GM19238 (cell line): ENCODE data around the gene NOXO1.
A peak's percentile ranks its signal among the peaks of the same experiment; 100 is the strongest.
"Not testable (repeated sequence)": the region's sequence is repeated elsewhere in the genome, so short reads cannot be mapped to it uniquely, and the experiment has no call there.

ENCODE experiments used
- DNase-seq: peaks from one replicate; pipeline ENCODE4 v3.0.0; 2011; ENCODE audit warnings: low spot score; ENCODE audit not compliant: insufficient read length

The NOXO1 gene

DNA sequence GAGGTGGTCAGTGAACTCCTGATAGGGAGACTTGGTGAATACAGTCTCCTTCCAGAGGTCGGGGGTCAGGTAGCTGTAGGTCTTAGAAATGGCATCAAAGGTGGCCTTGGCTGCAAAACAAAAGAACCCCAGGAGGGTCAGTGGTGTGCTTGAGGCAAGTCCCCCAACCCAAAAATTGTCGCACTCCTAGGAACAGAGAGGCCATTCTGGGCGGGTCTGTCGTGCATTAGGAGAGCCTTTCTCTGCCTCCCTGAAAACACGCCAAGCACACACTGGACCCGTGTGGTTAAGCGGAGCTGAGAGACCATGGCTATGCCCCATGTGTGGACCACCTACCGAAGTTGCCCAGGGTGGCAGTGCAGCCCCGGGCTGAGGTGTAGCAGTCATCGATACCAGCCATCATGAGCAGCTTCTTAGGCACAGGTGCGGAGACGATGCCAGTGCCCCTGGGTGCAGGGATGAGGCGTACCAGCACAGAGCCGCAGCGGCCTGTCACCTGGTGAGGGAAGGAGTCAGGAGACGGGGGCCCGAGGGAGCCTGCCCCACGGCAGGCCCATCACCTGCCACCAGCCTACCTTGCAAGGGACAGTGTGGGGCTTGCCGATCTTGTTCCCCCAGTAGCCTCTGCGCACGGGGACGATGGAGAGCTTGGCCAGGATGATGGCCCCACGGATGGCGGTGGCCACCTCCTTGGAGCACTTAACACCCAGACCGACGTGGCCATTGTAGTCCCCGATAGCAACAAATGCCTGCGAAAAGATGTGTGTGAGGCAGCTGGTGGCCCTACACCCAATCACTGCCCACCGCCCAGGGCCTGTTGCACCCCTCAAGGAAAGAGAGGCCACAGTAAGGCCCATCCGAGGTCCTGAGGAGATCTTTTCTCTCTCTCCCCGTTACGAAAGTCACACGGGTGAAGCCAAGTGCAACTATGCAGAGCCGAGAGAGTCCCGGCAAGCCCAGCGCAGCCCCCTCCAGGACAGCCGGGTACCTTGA is 18.8 kb downstream of the NOXO1 start:
- not testable (repeated sequence) for DNase-seq

DNA sequence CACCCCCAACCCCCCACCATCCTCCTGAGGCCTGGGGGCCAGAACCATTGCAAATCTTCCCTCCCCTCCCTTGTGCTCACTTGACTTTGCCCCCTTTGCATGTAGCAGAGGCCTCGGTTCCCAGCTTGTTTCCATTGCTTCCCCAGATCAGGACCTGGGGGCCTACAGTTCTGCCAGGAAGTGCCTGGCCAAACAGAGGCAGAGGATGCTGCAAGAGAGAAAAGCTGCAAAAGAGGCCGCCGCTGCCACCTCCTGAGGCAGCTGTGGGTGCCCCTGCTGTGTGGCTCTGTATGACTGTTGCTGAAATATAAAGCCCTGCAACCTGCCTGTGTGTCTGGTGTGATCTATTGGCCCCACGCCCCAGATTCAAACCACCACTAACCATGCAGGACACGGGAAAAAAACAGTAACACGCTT is 19.6 kb downstream of the NOXO1 start:
- DNase-seq = no peak

DNA sequence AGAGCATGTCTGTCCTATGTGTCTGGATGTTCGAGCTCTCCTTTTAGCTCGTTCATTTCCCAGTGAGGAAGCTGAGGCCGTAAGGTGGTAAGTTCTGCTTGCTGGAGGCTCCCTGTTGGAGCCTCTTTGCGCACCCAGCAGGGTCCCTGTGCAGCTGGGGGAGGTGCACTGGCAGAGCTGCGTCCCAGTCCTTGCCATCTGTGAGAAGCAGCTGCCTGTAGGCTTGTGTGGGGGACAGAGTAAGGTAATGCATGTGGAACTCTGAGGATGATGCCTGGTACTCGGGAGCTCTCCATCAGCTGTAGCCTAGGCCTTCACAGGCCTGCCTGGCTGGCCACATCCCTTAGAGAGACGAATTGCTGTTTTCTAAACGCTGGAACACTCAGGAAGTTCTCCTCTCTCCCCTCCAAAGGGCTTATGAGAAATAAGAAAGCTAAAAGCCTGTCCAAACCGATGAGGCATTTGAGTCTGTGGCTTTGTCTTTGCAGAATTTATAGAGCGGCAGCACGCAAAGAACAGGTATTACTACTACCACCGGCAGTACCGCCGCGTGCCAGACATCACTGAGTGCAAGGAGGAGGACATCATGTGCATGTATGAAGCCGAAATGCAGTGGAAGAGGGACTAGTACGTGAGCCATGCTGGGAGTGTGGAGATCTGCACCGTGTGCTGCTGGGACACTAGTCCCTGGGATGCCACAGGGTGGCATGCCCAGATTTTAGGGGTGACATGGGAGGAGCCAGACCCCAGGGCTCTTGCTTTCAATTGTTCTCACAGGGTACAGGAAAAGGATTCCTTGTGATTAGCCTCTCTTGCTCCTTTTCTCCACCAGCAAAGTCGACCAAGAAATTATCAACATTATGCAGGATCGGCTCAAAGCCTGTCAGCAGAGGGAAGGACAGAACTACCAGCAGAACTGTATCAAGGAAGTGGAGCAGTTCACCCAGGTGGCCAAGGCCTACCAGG is 20.3 kb downstream of the NOXO1 start:
- no peak for DNase-seq

DNA sequence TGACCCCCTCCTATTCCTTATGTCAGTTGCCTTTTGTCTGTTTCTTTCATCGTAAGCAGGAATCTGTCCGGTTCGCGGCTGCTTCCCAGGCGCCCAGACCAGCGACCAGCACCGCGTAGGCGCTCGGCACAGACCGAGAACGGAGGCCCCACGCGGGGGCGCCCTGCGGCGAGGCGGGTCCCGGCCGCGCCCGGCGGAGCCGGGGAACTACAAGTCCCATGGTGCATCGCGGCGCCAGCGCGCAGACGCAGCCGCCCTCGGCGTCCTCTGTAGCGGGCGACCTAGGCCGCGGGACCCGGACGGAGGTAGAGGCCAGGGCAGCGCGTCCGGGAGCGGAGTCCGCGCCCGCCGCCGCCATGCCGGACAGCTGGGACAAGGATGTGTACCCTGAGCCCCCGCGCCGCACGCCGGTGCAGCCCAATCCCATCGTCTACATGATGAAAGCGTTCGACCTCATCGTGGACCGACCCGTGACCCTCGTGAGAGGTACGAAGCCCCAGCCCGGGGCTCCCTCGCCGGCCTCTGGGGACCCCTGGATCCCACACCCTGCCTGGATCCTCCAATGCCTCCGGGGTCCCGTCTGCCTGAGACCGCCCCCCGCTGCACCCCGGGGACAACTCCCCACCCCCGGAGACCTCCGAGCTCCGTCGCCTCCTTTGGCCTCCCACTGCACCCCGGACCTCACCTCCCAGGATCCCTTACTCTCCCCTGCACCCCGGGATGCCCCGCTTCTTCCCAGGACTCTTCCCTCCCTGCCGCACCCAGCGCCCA is 21.8 kb downstream of the NOXO1 start, which contains the start of gene NDUFB10:
Gene NDUFB10 (plus strand): TSS at position 270 of the 771 bp plus-strand sequence. CDS start 87 bp downstream, at position 357.
- DNase-seq = peak; percentile 89

DNA sequence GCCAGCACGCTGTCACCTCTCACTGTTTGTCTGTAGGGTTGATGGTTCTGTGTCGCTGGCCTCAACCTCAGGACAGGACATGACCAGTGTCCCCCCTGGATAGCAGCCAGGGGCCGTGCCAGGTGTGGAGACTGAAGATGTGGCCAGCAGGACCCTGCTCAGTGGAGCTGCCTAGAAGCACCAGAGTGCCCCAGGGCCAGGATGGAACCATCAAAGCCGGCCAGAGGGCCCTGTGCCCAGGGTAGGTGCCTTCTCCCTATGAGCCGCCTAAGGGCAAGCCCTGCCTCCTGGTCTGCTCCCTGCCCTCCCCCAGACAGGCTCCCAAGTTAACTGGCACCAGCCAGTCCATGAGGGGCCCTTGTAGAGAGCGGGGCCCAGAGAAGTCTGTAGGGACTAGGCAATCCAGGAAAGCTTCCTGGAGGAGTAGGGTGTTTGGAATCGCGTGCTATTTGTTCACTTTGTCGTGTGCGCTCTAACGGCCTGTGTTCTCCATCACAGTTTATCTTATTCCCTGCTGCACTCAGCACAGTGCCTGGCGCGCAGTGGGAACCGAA is 22.5 kb downstream of the NOXO1 start:
- DNase-seq = no peak

DNA sequence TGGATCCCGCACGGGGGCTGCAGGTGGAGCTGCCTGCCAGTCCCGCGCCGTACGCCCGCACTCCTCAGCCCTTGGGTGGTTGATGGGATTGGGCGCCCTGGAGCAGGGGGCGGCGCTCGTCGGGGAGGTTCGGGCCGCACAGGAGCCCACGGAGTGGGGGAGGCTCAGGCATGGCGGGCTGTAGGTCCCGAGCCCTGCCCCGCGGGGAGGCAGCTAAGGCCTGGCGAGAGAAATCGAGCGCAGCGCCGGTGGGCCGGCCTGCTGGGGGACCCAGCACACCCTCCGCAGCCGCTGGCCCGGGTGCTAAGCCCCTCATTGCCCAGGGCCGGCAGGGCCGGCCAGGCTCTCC is 23.2 kb downstream of the NOXO1 start:
- DNase-seq = not testable (repeated sequence)

DNA sequence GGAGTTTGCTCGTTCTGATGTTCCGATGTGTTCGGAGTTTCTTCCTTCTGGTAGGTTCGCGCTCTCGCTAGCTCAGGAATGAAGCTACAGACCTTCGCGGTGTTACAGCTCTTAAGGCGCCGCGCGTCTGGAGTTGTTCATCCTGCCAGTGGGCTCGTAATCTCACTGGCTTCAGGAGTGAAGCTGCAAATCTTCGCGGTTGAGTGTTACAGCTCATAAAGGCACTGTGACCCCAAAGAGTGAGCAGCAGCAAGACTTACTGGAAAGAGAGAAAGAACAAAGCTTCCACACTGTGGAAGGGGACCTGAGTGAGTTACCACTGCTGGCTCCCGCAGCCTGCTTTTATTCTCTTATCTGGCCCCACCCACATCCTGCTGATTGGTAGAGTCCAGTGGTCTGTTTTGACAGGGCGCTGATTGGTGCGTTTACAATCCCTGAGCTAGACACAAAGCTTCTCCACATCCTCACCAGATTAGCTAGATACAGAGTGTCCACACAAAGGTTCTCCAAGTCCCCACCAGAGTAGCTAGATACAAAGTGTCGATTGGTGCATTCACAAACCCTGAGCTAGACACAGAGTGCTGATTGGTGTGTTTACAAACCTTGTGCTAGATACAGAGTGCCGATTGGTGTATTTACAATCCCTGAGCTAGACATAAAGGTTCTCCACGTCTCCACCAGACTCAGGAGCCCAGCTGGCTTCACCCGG is 23.7 kb downstream of the NOXO1 start:
- DNase-seq = not testable (repeated sequence)

DNA sequence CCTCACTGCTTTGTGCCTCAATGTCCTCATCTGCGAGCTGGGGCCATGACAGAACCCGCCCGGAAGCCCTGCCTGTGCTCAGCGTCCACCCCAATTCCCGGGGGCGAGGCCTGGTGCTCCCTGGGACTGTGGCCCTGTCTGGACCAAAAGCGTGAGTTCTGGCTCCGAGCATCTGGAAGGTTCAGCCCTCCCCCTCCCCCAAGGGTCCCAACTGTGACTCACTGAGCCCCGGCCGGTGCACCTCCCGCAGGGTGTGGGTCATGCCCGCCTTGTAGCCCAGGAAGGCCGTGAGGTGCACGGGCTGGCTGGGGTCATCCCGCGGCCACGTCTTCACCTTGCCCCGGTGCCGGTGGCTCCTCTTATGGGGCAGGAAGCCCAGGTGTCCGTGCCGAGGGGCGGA is 27.5 kb downstream of the NOXO1 start:
- DNase-seq = no peak

DNA sequence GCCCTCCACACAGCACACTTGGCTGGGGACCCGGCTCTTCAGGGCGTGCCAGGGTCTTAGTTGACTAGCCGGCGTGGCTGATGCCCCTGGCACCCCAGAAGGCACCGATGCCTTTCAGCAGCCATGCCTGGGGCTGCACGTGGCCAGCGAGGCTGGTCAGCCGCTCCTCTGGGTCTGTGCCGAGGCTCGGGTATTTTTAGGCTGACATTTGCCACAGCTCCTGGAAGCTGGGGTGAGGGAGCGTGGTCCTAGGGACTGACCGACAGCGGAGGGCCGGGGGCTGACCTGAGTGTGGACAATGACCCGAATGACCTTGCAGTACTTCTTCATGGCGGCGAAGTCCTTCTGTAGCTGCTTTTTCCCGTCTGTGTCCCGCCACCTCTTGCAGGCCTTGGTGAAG is 30.7 kb downstream of the NOXO1 start:
- no peak for DNase-seq

DNA sequence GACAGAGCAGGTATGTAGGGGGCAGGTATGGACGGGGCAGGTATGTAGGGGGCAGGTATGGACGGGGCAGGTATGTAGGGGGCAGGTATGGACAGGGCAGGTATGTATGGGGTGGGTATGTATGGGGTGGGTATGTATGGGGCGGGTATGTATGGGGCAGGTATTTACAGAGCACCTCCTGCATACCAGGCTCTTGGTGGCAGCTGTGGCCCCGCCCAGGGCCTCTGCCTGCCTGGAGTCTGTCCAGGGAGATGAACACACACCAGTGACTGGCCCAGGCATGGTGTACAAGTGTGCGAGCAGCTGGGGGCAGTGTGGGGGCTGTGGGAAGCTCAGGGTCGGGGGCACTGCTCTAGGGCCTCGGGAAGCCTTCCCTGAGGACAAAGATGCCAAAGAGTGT is 31.2 kb downstream of the NOXO1 start:
- no peak for DNase-seq

DNA sequence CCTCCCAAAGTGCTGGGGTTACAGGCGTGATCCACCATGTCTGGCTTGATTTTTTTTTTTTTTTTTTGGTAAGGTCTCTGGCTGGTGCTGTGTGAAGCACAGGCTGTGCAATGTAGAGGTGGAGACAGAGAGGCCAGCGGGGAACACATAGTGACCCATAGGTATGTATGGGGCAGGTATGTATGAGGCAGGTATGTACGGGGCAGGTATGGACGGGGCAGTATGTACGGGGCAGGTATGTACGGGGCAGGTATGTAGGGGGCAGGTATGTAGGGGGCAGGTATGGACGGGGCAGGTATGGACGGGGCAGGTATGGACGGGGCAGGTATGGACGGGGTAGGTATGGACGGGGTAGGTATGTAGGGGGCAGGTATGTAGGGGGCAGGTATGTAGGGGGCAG is 31.8 kb downstream of the NOXO1 start:
- DNase-seq = no peak

DNA sequence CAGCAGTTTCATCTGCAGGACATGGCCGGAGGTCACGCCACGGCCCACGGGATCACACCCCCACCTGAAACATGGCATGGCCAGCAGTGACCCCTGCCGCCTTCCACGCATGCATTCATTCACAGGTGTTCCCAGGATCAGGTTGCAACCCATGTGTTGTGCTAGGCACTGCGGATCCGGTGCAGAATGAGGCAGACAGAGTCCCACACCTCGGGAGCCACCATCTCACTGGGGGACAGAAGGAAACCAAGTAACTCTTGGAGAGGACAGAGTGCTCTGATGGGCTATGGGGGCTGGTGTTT is 33.9 kb downstream of the NOXO1 start:
- DNase-seq = no peak

DNA sequence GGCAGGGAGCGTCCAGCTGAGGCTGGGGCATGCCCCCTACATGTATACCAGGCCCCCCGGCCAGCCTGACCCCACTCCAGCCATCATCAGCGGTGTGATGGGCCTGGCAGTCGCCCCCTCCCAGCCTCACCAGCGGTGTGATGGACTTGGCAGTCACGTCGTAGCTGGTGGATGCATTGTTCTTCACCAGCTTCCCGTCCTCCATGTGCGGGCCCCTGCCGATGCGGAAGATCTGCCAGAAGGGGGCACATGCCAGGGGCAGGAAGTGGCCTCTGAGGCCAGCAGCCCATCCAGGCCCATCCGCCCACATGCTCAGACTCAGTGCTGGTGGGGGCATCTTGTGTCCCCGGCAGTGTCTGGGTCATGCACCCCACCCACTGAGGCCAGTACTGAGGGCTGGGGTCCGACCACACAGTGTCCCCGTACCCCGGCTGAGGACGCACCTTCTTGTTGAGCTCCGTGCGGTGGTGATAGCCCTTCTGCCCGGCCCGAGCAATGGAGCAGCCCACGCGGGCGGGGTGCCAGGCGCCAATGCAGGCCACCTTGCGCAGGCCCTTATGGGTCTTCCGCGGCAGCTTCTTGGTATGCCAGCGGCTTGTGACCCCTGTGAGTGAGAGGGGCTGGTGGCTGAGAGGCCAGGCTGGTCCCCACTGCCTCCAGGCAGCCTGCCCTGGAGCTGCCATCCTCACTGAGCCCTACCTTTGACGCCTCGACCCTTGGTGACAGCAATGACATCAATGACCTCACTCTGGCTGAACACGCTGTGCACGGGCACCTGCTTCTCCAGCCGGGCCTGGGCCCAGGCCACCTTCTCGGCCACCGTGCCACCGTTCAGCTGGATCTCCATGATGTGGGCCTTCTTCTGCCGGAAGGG is 34.5 kb downstream of the NOXO1 start:
- no peak for DNase-seq

DNA sequence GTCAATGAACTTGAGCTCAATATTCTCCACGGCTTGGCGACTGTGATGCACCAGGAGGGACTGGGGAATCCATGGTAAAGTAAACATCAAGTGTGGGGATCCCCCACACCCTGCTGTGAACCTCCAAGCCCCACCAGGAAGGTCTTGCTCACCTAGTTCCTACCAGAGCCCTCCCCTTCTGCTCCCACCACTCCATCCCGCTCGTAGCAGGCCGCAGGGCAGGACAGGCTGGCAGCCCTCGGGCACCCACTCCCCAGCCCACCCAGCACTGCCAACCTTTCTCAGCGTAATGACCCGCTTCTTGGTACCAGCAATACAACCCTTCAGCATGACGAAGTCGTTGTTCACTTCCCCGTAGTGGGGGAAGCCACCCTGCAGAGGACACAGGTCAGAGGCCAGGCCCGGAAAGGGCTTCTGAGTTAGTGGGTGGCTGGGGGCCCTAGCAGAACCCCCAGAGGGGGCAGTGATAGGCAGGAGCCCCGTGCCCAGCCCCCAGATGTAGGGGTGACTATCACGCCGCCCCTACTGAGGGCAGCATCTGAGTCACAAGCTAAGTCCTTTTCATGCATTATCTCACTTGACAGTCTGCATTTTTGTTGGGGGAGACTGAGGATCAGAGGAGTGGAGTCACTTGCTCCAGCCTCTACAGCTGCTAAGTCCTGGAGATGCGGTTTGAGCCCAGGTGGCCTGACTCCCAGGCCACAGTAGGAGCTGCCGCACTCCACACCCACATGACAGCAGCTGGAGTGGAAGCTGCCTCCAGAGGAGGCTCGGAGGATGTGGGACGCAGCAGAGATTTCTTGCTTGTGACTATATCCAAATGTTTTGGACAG is 35.5 kb downstream of the NOXO1 start:
- DNase-seq = no peak

DNA sequence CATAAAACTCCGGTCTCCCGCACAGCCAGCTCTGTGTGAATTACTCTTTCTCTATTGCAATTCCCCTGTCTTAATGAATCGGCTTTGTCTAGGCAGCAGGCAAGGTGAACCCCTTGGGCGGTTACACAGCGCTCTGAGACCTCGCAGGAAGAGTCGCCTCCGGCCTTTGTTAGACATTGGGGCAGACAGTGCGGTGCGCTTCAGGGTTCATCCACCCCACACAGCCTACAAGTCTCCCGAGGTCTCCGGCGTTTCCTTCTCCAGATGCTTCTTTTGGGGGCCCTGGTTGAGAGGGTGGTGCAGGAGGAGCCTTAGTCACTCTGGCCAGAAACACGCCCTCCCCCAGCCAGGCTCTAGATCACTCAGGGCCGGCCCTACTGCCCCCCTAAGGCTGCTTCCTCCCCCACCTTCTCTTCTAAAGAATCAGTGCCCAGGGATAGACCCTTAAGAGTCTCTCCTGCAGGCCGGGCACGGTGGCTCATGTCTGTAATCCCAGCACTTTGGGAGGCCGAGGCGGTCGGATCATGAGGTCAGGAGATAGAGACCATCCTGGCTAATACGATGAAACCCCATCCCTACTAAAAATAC is 36.6 kb downstream of the NOXO1 start:
- DNase-seq = no peak

DNA sequence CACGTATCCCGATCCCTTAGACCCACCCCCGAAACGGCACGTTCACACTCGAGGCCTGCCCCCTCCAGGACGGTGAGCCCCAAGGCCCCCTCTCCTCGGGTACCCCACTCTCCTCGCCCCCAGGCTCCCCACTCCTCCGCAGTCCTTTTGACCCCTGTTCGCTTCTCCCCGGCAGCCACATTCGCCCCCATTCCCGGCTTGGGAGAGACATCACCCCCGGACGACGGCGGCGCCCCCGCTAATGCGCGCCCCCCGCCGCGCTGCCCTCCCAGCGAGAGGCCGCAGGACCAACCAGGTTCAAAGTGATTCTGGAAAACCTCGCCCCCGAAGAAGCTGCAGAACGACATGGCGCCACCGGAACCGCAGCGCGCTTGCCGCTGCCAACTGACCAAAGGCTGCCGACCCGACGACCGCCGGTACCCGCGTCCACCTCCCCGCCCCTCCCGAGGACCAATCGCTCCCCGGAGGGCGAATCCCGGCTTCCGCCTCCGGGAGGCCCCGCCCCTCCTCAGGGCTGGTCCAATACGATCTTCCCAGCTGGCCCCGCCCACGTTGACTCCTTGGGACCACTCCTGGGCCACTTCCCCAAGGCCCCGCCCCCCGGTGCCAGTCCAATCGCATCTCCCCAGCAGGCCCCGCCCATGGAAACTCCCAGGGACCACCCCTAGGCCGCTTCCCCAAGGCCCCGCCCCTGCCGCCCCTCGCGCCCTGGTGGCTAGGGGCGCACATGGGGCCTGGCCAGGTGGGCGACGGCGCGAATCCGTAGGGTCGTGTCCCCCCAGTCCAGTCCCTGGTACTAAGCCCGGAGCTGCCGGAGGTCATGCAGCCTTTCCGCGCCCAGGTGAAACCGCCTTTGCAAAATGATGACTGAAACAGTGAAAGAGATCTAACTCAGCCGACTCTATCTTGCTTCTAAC is 38.2 kb downstream of the NOXO1 start, which contains the start of gene MSRB1:
Gene MSRB1 (minus strand): TSS at position 390 of the 917 bp plus-strand sequence. CDS start 43 bp downstream, at position 347.
- peak; percentile 100 for DNase-seq
